Stimulated activated CD8-positive, alpha-beta memory T cell treated with anti-CD3 and anti-CD28 coated beads, Interleukin-12 subunit alpha, Interleukin-12 subunit beta, amount 100 ng/mL, for 24 hours (primary cell): ENCODE results near the gene AHCYL1.

Experiments used
- DNase-seq: peaks from one replicate; pipeline ENCODE4 v3.0.0-alpha.2; 2020; ENCODE audit errors: extremely low read depth

The AHCYL1 gene

GRCh38 chr1:110035236-110035752 is 50.7 kb downstream of the AHCYL1 start:
- DNase-seq, result no peak

GRCh38 chr1:110038271-110038670 is 53.7 kb downstream of the AHCYL1 start:
- no peak for DNase-seq

- no peak for DNase-seq
These were observed 55.1 kb downstream of the AHCYL1 start for GRCh38 chr1:110039641-110040040.

- no peak for DNase-seq
These were observed 56.0 kb downstream of the AHCYL1 start for GRCh38 chr1:110040548-110040947.

GRCh38 chr1:110043016-110043415 is 58.5 kb downstream of the AHCYL1 start:
- DNase-seq, result no peak

- no peak for DNase-seq
These were observed 62.9 kb downstream of the AHCYL1 start for GRCh38 chr1:110047463-110047862.

GRCh38 chr1:110048240-110048639 is 63.7 kb downstream of the AHCYL1 start:
- DNase-seq, result no peak

- no peak for DNase-seq
These were observed 64.5 kb downstream of the AHCYL1 start for GRCh38 chr1:110048923-110049601.

- DNase-seq, result no peak
These were observed 65.4 kb downstream of the AHCYL1 start for GRCh38 chr1:110049801-110050601.

- no peak for DNase-seq
These were observed 66.2 kb downstream of the AHCYL1 start for GRCh38 chr1:110050602-110051261.

GRCh38 chr1:110051262-110051648 is 66.7 kb downstream of the AHCYL1 start:
- DNase-seq, result no peak

GRCh38 chr1:110053552-110054428 is 69.2 kb downstream of the AHCYL1 start:
- no peak for DNase-seq

GRCh38 chr1:110055493-110056284 is 71.1 kb downstream of the AHCYL1 start:
- no peak for DNase-seq

GRCh38 chr1:110056285-110056683 is 71.7 kb downstream of the AHCYL1 start:
- no peak for DNase-seq

- no peak for DNase-seq
These were observed 72.2 kb downstream of the AHCYL1 start for GRCh38 chr1:110056776-110057175.

- DNase-seq, result no peak
These were observed 73.5 kb downstream of the AHCYL1 start for GRCh38 chr1:110057963-110058518.

- DNase-seq, result no peak
These were observed 74.0 kb downstream of the AHCYL1 start for GRCh38 chr1:110058591-110058990.

- DNase-seq, result no peak
These were observed 74.7 kb downstream of the AHCYL1 start for GRCh38 chr1:110059133-110059863.

- DNase-seq, result no peak
These were observed 75.6 kb downstream of the AHCYL1 start for GRCh38 chr1:110060034-110060661.
